ENCODE measurements around the gene ADAMTS7. TPM values are rescaled to one million over a fixed set of nuclear protein-coding genes. Genes with fewer than 3 reads are reported as not detected.
"Not testable (repeated sequence)": the region's sequence is repeated elsewhere in the genome, so short reads cannot be mapped to it uniquely, and the experiment has no call there.

The ADAMTS7 gene
- total RNA-seq, 1 donor from 2014 or later, result 55.1 TPM

DNA sequence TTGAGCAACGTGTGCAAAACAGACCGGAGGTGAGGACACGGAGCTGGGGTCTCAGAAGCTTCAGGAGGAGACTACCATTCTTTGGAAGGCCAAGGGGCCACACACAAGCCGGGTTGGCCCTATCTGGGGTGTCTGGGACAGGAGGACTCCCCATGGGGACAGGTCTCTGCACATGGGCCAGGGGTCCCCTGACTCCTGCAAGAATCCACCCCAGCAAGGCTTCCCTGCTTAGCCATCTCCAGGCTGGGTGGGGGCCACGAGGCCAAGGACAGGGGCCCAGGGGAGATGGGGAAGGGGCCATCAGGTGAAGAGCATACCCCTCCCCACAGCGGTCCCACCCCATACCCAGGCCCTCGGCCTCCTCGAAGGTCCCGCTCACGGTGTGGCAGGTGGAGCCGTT is 38.5 kb downstream of the ADAMTS7 start:
- peaks cover 8% of the 10 kb centered on the region for H3K36me3 Mint-ChIP-seq (ENCODE audit: low read depth, unreplicated experiment)
- peaks cover 9% of the 10 kb centered on the region for H3K27me3 Mint-ChIP-seq (ENCODE audit: unreplicated experiment)
- H3K9me3 Mint-ChIP-seq (ENCODE audit: unreplicated experiment), result no peaks in the 10 kb centered on the region
- no peak overlapping the region for H3K27ac Mint-ChIP-seq (ENCODE audit: unreplicated experiment)
- TF ChIP-seq CTCF (IDR thresholded peaks at IDR 0.05; ENCODE audit: unreplicated experiment), result no peak
- no peak for DNase-seq (ENCODE audit: low spot score)
- no peaks in the 10 kb centered on the region for H3K4me1 Mint-ChIP-seq (ENCODE audit: unreplicated experiment)
- H3K4me3 Mint-ChIP-seq (ENCODE audit: unreplicated experiment), result peak overlapping the region; percentile 73

GRCh38 chr15:78771436-78772000 is 39.7 kb downstream of the ADAMTS7 start:
- not testable (repeated sequence) for H3K27ac Mint-ChIP-seq (ENCODE audit: unreplicated experiment); H3K4me1 Mint-ChIP-seq (ENCODE audit: unreplicated experiment); DNase-seq (ENCODE audit: low spot score); H3K27me3 Mint-ChIP-seq (ENCODE audit: unreplicated experiment); H3K4me3 Mint-ChIP-seq (ENCODE audit: unreplicated experiment); H3K36me3 Mint-ChIP-seq (ENCODE audit: low read depth, unreplicated experiment); H3K9me3 Mint-ChIP-seq (ENCODE audit: unreplicated experiment)

DNA sequence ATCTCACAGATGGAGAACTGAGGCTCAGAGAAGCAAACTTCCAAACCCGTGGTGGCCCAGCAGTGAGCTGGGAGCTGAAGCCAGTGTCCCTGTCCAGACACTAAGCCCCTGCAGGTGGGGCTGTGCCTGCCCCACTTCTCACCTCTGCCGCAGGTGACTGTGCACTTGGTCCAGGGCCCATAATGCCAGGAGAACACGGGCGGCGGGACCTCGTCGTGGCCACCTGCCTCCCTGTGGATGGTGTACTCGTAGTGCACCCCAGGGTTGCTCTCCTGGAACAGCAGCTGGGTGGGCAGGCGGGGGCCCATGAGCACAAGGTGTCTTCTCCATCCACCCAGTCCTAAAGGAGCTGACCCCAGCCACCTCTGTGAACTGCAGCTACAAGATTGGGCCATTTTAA is 40.2 kb downstream of the ADAMTS7 start:
- not testable (repeated sequence) for H3K27ac Mint-ChIP-seq (ENCODE audit: unreplicated experiment); H3K36me3 Mint-ChIP-seq (ENCODE audit: low read depth, unreplicated experiment); H3K4me1 Mint-ChIP-seq (ENCODE audit: unreplicated experiment); H3K27me3 Mint-ChIP-seq (ENCODE audit: unreplicated experiment); H3K4me3 Mint-ChIP-seq (ENCODE audit: unreplicated experiment); DNase-seq (ENCODE audit: low spot score); H3K9me3 Mint-ChIP-seq (ENCODE audit: unreplicated experiment)

GRCh38 chr15:78769473-78770225 is 41.6 kb downstream of the ADAMTS7 start:
- not testable (repeated sequence) for H3K4me1 Mint-ChIP-seq (ENCODE audit: unreplicated experiment); H3K4me3 Mint-ChIP-seq (ENCODE audit: unreplicated experiment); H3K27ac Mint-ChIP-seq (ENCODE audit: unreplicated experiment)

DNA sequence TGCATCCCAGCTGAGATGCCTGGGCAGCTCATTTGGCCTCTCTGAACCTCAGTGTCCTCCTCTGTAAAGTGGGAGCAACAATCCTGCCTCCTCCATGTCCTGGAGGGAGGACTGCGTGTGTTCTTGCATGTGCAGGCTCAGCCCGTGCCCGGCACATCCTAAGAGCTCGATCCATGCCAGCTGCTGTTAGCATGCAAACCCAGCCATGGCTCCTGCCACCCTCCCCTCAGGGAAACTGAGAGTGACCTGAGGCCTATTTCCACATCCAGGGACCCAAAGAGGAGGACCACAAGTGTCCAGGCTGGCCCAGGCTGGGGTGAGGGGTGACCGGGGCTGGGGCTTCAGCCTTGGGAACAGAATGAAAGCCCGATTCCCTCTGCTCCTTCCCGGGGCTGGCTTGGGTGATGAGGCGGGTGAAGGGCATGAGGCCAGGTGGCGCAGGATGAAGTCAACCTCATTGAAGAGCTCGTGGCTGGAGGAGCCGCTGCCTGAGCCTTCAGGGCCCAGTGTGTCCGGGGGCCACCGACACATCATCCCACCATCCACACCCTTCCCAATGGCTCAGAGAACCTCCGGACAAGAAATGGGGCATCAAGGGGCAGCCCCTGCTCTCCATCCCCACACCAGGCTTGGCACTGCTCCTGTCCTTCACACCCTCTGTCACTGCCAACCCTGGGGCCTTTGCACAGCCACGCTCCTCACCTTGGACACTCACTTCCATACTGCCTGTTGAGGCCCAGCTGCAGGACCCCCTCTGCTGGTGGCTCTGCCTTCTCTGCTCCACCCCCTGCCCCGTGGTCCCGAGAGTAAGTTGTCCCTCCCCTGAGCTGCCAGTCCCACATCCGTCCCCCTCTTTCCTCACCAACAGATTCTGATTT is 42.5 kb downstream of the ADAMTS7 start:
- Mint-ChIP-seq H3K27me3 (ENCODE audit: unreplicated experiment) (peaks cover 9% of the 10 kb centered on the region), H3K27ac (ENCODE audit: unreplicated experiment) (no peak overlapping the region), H3K9me3 (ENCODE audit: unreplicated experiment) (no peaks in the 10 kb centered on the region), H3K4me1 (ENCODE audit: unreplicated experiment) (no peaks in the 10 kb centered on the region), H3K4me3 (ENCODE audit: unreplicated experiment) (no peak overlapping the region), H3K36me3 (ENCODE audit: low read depth, unreplicated experiment) (peaks cover 4% of the 10 kb centered on the region)
- no peak for TF ChIP-seq CTCF (IDR thresholded peaks at IDR 0.05; ENCODE audit: unreplicated experiment)
- DNase-seq (ENCODE audit: low spot score), result no peak

More at GRCh38 chr15:78769473-78770225, 41.6 kb downstream of the ADAMTS7 start:
- not testable (repeated sequence) for H3K36me3 Mint-ChIP-seq (ENCODE audit: low read depth, unreplicated experiment); H3K27me3 Mint-ChIP-seq (ENCODE audit: unreplicated experiment); DNase-seq (ENCODE audit: low spot score); H3K9me3 Mint-ChIP-seq (ENCODE audit: unreplicated experiment)

DNA sequence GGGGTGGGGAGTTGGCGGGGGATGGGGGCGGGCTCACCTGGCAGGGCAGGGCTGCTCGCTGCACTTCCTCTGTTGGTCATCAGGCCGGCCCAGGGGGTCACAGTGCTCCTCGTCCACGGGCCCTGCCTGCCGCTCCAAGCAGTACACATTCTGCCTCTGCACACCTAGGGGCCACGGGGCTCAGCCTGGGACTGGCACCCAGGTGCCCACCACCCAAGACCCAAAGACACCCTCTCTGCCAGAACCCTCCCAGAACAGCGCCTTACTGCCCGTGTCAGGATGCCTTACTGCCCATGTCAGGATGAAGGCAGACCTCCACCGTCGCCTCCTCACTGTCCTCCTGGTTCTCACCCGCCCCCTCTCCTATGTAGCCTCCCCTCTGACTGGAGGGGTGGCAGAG is 43.2 kb downstream of the ADAMTS7 start:
- peaks cover 4% of the 10 kb centered on the region for H3K36me3 Mint-ChIP-seq (ENCODE audit: low read depth, unreplicated experiment)
- no peaks in the 10 kb centered on the region for H3K9me3 Mint-ChIP-seq (ENCODE audit: unreplicated experiment)
- no peaks in the 10 kb centered on the region for H3K4me1 Mint-ChIP-seq (ENCODE audit: unreplicated experiment)
- TF ChIP-seq CTCF (IDR thresholded peaks at IDR 0.05; ENCODE audit: unreplicated experiment), result no peak
- DNase-seq (ENCODE audit: low spot score), result no peak
- no peak overlapping the region for H3K4me3 Mint-ChIP-seq (ENCODE audit: unreplicated experiment)
- peaks cover 12% of the 10 kb centered on the region for H3K27me3 Mint-ChIP-seq (ENCODE audit: unreplicated experiment)
- no peak overlapping the region for H3K27ac Mint-ChIP-seq (ENCODE audit: unreplicated experiment)
